ENCODE results near the gene COL5A1. TPM values are rescaled to one million over a fixed set of nuclear protein-coding genes. Genes with fewer than 3 reads are reported as not detected.

COL5A1 gene
- total and polyA plus RNA-seq, 2 experiments from 2014 or later, result 2.5 to 13.1 TPM

GRCh38 chr9:134824583-134824982, 183.0 kb downstream of the COL5A1 start (continued):
- no peak for TF ChIP-seq REST (IDR thresholded peaks at IDR 0.05; ENCODE audit: unreplicated experiment)
- TF ChIP-seq NANOG (IDR thresholded peaks at IDR 0.05; ENCODE audit: borderline replicate concordance), result no peak
- no peak for TF ChIP-seq ZNF462 (CRISPR knock-in tag; IDR thresholded peaks at IDR 0.05)
- no peak for TF ChIP-seq STAT1 (IDR thresholded peaks at IDR 0.05; ENCODE audit: unreplicated experiment)
- TF ChIP-seq POLR2AphosphoS5 (IDR thresholded peaks at IDR 0.05; ENCODE audit: low read depth), result no peak
- TF ChIP-seq EZH2phosphoT487 (IDR thresholded peaks at IDR 0.05; ENCODE audit: unreplicated experiment), result no peak

GRCh38 chr9:134825025-134825424, 183.4 kb downstream of the COL5A1 start:
- H3K4me1 ChIP-seq (ENCODE audit: insufficient read depth), result no peaks in the 10 kb centered on the region
- H3K27ac Mint-ChIP-seq, result no peak overlapping the region
- H3K4me3 Mint-ChIP-seq, result no peak overlapping the region
- H3K9me3 Mint-ChIP-seq, result no peaks in the 10 kb centered on the region
- H3K4me3 ChIP-seq, result no peak overlapping the region
- no peak overlapping the region for H3K4me2 ChIP-seq
- ATAC-seq (no peak), DNase-seq (ENCODE audit: low spot score) (no peak)
- no peaks in the 10 kb centered on the region for H3F3A ChIP-seq (replicated peaks; ENCODE audit: low read depth)
- H3K27me3 ChIP-seq (ENCODE audit: insufficient read depth), result no peaks in the 10 kb centered on the region
- H3K79me2 ChIP-seq (replicated peaks; ENCODE audit: insufficient read depth), result no peaks in the 10 kb centered on the region
- no peak overlapping the region for H3K27ac ChIP-seq (ENCODE audit: low read depth)
- H3K9me2 ChIP-seq (ENCODE audit: insufficient read depth), result no peaks in the 10 kb centered on the region
- H3K36me3 Mint-ChIP-seq (ENCODE audit: low read depth), result no peaks in the 10 kb centered on the region
- H3K4me1 Mint-ChIP-seq, result no peaks in the 10 kb centered on the region
- H2AFZ ChIP-seq, result no peak overlapping the region
- H3K36me3 ChIP-seq (ENCODE audit: insufficient read depth), result no peaks in the 10 kb centered on the region
- H3K27me3 Mint-ChIP-seq (ENCODE audit: insufficient read depth, low read depth, poor library complexity), result peaks cover 5% of the 10 kb centered on the region
- no peaks in the 10 kb centered on the region for H4K20me1 ChIP-seq (replicated peaks; ENCODE audit: insufficient read depth)
- no peak for TF ChIP-seq ETS1 (IDR thresholded peaks at IDR 0.05)

Measured in GM23338 (cell line).